Activated naive CD4-positive, alpha-beta T cell treated with anti-CD3 and anti-CD28 coated beads for 36 hours (primary cell): ENCODE results near the gene DROSHA. TPM values are rescaled to one million over a fixed set of nuclear protein-coding genes. Genes with fewer than 3 reads are reported as not detected.

Experiments used
- CTCF ChIA-PET: fragments of 350-600 bp; sonication (Branson Sonifier 250); formaldehyde crosslinking; loops from one replicate; lab custom pipeline; 2021; ENCODE audit warnings: antibody characterized with exemption; lab: Charles Lee
- DNase-seq: peaks from one replicate; pipeline ENCODE4 v3.0.0-alpha.2; 2020
- H3K27ac Mint-ChIP-seq: one replicate; pipeline ENCODE4 v1.8.0; 2021; ENCODE audit warnings: mild to moderate bottlenecking, mixed read lengths
- H3K27me3 Mint-ChIP-seq: one replicate; pipeline ENCODE4 v1.8.0; 2021; ENCODE audit warnings: low read depth, mixed read lengths
- H3K36me3 Mint-ChIP-seq: one replicate; pipeline ENCODE4 v1.8.0; 2021; ENCODE audit warnings: low read depth, mixed read lengths
- H3K4me1 Mint-ChIP-seq: one replicate; pipeline ENCODE4 v1.8.0; 2021; ENCODE audit warnings: low read depth, mixed read lengths
- H3K4me3 Mint-ChIP-seq: one replicate; pipeline ENCODE4 v1.8.0; 2021; ENCODE audit warnings: mild to moderate bottlenecking, moderate library complexity, mixed read lengths
- H3K9me3 Mint-ChIP-seq: one replicate; pipeline ENCODE4 v1.8.0; 2021; ENCODE audit warnings: mixed read lengths
- intact Hi-C: fragments of 100-400 bp; cut with micrococcal nuclease; formaldehyde crosslinking; loops from one replicate; pipeline ENCODE4 v1.15.1; 2023
- total RNA-seq, 2 experiments: library from RNA; stranded (reverse); gene quantifications; one replicate each; pipeline ENCODE4 v1.2.3, GENCODE V29; 2021

Gene DROSHA
- total RNA-seq, 2 experiments from 2014 or later: 60.7 to 60.9 TPM

DNA sequence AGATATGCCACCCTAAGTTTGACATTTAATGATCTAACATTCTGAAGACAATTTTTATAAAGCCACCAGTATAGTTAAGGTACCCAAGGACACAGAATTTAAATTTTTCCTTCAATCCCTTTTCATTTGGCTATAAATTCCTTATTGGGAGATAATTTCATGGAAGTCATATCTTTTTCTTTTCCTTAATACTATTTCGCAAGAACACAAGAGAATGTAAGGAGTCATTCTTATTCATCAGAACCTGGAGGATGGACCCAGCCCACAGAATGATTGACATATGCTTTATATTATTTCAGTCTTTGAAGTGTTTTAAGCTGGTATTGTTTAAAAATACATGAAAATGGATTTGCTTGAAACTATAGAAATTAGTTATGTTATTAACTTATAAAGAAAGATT, 79.6 kb downstream of the DROSHA start:
- peaks cover 12% of the 10 kb centered on the region for H3K9me3 Mint-ChIP-seq
- H3K27me3 Mint-ChIP-seq: no peaks in the 10 kb centered on the region
- H3K27ac Mint-ChIP-seq: no peak overlapping the region
- H3K4me3 Mint-ChIP-seq: no peak overlapping the region
- intact Hi-C loops: no loop called here
- CTCF ChIA-PET: no interaction called here
- no peak for DNase-seq
- H3K4me1 Mint-ChIP-seq: no peaks in the 10 kb centered on the region
- peaks cover 74% of the 10 kb centered on the region for H3K36me3 Mint-ChIP-seq

DNA sequence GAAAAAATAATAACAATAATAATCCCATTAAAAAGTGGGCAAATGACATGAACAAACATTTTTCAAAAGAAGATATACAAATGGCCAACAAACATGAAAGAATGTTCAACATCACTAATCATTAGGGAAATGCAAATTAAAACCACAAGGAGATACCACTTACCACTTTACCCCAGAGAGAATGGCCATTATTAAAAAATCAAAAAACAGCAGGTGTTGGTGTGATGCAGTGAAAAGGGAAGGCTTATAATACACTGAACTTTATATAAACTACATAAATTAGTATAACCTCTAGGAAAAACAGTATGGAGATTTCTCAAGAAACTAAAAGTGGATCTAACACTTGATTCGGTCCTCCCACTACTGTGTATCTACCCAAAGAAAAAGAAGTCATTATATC, 81.9 kb downstream of the DROSHA start:
- Mint-ChIP-seq H3K4me3 (no peak overlapping the region), H3K4me1 (no peaks in the 10 kb centered on the region), H3K9me3 (peaks cover under 1% of the 10 kb centered on the region), H3K27ac (no peak overlapping the region), H3K27me3 (no peaks in the 10 kb centered on the region), H3K36me3 (peaks cover 73% of the 10 kb centered on the region)
- CTCF ChIA-PET: no interaction called here
- intact Hi-C loops: no loop called here
- DNase-seq: no peak

DNA sequence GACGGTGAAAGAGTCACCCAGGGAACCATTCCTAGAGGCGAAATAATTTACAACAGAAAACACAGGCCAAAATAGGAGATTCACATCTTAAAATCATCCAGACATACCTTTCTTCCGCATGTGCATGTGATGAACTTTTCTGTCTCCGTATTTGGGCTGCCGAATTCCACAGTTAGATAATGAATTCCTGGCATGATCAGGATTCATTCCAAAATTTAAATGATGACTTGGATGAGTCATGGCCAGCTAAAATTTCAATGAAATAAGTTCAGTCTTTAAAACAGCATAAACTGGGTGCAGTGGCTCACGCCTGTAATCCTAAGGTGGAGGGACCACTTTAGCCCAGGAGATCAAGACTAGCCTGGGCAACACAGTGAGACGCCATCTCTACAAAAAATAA, 82.7 kb downstream of the DROSHA start:
- intact Hi-C loops: no loop called here
- H3K9me3 Mint-ChIP-seq: no peaks in the 10 kb centered on the region
- no peak overlapping the region for H3K4me3 Mint-ChIP-seq
- CTCF ChIA-PET: interaction anchor here (0.6 kb wide), 1 partner anchor 35 kb away, joined by 6 read pairs; no protein-coding TSS in a partner anchor
- no peaks in the 10 kb centered on the region for H3K27me3 Mint-ChIP-seq
- H3K27ac Mint-ChIP-seq: no peak overlapping the region
- DNase-seq: no peak
- H3K36me3 Mint-ChIP-seq: peaks cover 74% of the 10 kb centered on the region
- no peaks in the 10 kb centered on the region for H3K4me1 Mint-ChIP-seq

DNA sequence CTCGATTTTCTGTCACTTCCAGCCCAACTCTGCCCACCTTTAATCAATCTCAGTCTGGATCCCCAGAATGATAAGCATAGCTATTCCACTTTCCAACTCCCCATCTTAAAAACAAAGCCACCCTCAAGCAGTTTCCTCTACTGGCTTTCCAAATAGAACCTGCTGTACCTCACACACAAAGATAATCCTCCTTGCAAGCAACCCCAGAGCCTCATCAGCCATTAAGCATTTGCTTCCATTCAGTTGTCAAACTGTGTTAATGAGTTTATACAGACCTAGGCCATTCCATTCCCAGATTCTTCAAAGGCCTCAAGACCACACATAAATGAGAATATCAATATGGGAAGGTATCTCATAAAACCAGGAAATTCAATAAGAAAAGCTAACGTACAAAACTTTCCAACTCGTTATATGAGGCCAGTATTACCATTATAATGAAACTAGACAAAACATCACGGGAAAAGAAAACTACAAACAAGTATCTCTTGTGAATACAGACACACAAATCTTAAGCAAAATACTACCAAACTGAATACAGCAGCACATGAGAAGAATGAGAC, 86.8 kb downstream of the DROSHA start:
- H3K9me3 Mint-ChIP-seq: no peaks in the 10 kb centered on the region
- H3K27ac Mint-ChIP-seq: no peak overlapping the region
- CTCF ChIA-PET: no interaction called here
- no peaks in the 10 kb centered on the region for H3K27me3 Mint-ChIP-seq
- intact Hi-C loops: no loop called here
- no peak overlapping the region for H3K4me3 Mint-ChIP-seq
- H3K4me1 Mint-ChIP-seq: peaks cover 2% of the 10 kb centered on the region
- peaks cover 60% of the 10 kb centered on the region for H3K36me3 Mint-ChIP-seq
- DNase-seq: no peak

DNA sequence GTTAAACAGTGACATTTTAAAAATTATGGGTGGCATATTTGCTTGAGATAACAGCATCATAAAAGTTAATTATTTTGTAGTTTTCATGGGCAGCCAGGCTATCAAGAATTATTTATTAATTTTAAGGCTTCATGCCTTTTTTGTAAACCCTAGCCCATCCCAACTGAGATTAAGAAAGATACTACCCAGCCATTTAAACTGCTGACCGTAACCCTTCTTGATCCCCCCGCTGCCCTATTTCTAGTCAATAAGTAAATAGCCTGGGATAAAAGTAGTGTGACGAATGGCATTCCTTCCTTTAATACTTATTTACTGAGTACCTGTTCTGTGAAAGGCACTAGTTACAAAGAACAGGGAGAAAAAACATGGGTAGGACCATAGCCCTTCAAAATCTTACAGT, 88.3 kb downstream of the DROSHA start:
- Mint-ChIP-seq H3K36me3 (peaks cover 53% of the 10 kb centered on the region), H3K27me3 (no peaks in the 10 kb centered on the region), H3K9me3 (no peaks in the 10 kb centered on the region), H3K4me1 (peaks cover 2% of the 10 kb centered on the region), H3K27ac (no peak overlapping the region), H3K4me3 (no peak overlapping the region)
- CTCF ChIA-PET: no interaction called here
- intact Hi-C loops: no loop called here
- DNase-seq: no peak

DNA sequence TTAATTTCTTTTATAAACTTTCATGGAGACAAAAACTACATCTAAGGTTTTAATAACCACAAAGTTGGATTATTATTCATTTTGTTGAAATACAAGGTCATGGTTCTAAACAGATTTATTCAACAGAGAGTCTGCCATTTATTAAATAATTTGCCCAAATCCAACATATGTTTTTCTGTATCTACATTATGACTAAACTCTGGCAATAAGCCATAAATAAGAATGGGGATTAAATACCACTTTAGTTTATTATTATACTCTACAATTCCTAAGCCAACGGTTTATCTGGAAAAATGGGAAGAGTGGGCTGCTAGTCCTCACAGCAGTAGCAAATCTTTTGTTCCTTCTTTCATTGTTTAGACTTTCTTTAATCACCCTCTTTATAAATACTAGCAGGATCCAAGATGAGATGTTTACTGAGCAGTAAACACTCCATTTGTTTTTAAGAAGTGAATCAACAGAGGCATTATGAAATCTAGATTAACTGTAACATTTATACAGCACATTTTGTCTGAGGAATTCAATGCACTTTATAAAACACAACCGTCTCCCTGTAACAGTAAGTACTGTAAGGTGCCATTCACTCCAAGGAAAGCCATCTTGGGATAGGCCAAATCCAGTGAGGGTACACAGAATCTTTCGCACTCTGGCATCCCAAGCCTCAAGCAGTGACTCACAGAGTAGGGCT, 89.7 kb downstream of the DROSHA start:
- H3K27ac Mint-ChIP-seq: no peak overlapping the region
- H3K27me3 Mint-ChIP-seq: no peaks in the 10 kb centered on the region
- peaks cover 2% of the 10 kb centered on the region for H3K4me1 Mint-ChIP-seq
- H3K36me3 Mint-ChIP-seq: peaks cover 49% of the 10 kb centered on the region
- CTCF ChIA-PET: no interaction called here
- intact Hi-C loops: no loop called here
- no peaks in the 10 kb centered on the region for H3K9me3 Mint-ChIP-seq
- H3K4me3 Mint-ChIP-seq: no peak overlapping the region
- no peak for DNase-seq

DNA sequence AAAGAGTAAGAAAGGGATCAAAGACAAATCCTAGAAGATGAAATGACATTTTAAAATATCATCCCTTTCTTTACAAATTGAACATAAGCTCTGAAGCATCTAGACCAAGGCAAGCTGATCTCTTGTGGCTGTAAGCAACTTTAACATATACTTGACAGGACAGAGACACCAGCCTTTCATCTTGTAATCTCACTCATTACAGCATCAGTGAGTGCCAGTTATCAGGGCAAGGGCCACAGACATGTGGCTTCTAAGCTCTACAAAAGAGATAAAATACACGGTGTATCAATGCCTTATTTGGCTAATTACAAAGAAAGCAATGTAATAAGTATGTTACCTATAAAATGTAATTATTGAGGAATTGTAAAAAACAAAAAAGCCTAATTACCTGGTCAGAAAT, 95.0 kb downstream of the DROSHA start:
- Mint-ChIP-seq H3K27me3 (no peaks in the 10 kb centered on the region), H3K4me1 (peaks cover 2% of the 10 kb centered on the region), H3K4me3 (no peak overlapping the region), H3K36me3 (peaks cover 35% of the 10 kb centered on the region), H3K27ac (no peak overlapping the region), H3K9me3 (no peaks in the 10 kb centered on the region)
- CTCF ChIA-PET: interaction anchor here (0.7 to 0.8 kb wide), 2 partner anchors 10 to 13 kb away, joined by 3 read pairs; no protein-coding TSS in a partner anchor
- intact Hi-C loops: no loop called here
- no peak for DNase-seq

DNA sequence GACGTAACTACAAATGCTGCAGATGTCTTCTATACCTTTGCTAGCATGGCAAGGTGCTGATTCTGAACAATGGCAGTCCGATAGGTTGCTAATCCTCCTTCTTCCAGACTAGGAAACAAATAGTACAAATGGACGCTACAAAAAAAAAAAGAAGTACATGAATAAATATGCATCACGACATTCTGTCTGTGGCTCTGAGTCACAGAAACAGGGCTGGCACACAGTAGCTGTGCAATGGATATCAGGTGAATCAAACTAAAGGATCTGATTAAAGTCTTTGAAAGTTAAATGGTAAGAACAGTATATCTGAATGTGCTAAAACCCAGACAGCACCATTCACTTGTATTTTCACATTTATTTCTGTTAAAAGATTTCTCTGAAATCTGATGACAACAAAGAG, 96.2 kb downstream of the DROSHA start:
- H3K36me3 Mint-ChIP-seq: peaks cover 41% of the 10 kb centered on the region
- no peaks in the 10 kb centered on the region for H3K27me3 Mint-ChIP-seq
- CTCF ChIA-PET: no interaction called here
- H3K9me3 Mint-ChIP-seq: no peaks in the 10 kb centered on the region
- H3K4me1 Mint-ChIP-seq: no peaks in the 10 kb centered on the region
- no peak overlapping the region for H3K4me3 Mint-ChIP-seq
- DNase-seq: no peak
- H3K27ac Mint-ChIP-seq: no peak overlapping the region
- intact Hi-C loops: no loop called here

DNA sequence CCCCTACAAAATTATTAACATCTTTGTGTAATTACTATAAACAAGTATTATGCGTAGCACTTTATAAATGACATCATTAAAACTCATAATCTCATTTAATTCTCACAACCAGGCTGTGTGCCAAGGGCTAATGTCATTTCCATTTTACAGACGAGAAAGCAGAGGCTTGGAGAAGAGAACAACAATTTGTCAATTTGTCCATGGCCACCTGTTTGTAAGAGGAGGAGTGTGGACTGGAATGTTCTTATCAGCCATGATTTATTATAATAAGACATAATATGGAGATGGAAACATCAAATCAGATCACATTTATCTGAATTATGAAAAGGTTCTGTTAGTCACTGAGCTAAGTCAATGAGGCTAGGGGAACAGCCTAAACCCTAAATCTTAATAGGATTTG, 97.0 kb downstream of the DROSHA start:
- H3K4me3 Mint-ChIP-seq: no peak overlapping the region
- H3K4me1 Mint-ChIP-seq: no peaks in the 10 kb centered on the region
- no peaks in the 10 kb centered on the region for H3K9me3 Mint-ChIP-seq
- H3K36me3 Mint-ChIP-seq: peaks cover 46% of the 10 kb centered on the region
- intact Hi-C loops: no loop called here
- CTCF ChIA-PET: no interaction called here
- H3K27me3 Mint-ChIP-seq: no peaks in the 10 kb centered on the region
- no peak overlapping the region for H3K27ac Mint-ChIP-seq
- DNase-seq: no peak

DNA sequence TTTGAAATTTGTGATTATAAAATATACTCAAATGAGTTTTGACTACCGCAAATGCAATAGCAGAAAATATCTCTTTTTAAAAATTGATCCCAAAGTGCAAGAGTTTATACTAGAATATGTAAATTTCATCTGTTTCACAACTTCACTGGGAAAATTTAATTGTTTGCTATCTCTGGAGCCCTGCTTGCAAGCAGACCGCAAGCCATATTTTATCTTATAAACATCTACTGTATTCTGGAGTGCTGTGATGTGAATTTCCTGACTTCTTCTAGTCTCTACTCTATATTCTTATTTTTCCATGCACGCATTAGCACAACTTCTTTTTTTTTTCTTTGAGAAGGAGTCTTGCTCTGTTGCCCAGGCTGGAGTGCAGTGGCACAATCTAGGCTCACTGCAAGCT, 98.7 kb downstream of the DROSHA start:
- intact Hi-C loops: no loop called here
- Mint-ChIP-seq H3K9me3 (no peaks in the 10 kb centered on the region), H3K36me3 (peaks cover 35% of the 10 kb centered on the region), H3K4me3 (no peak overlapping the region), H3K27ac (no peak overlapping the region), H3K4me1 (no peaks in the 10 kb centered on the region), H3K27me3 (no peaks in the 10 kb centered on the region)
- CTCF ChIA-PET: no interaction called here
- DNase-seq: no peak

DNA sequence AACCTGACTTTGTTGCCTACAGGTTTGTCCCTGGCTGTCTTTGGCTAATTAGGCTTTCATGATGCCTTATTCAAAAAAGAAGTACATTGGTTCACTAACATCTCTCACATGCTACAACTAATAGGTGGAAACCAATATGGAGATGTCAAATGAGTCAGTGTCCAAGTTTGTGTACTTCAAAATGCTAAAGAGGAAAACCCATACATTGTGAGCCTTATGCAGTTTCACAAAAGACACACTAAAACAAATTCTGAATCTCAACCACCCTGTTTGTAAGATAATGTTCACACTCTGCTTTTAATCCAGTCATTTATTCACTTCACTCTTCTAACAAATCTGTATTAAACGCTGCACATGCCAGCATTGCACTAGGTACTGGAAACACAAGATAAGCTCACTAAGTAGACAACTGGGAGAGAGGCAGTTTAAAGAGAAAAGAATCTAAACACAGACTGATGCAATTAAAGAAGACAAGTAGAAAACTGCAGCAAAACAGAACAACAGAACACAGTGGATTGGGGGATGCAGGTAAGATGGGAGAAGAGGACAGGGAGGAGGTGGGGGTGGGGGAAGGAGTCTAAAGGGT, 104.1 kb downstream of the DROSHA start:
- Mint-ChIP-seq H3K4me3 (no peak overlapping the region), H3K27ac (no peak overlapping the region), H3K27me3 (no peaks in the 10 kb centered on the region), H3K36me3 (peaks cover 46% of the 10 kb centered on the region), H3K4me1 (no peaks in the 10 kb centered on the region), H3K9me3 (no peaks in the 10 kb centered on the region)
- CTCF ChIA-PET: interaction anchor here (0.7 kb wide), 1 partner anchor 91 kb away, joined by 3 read pairs; no protein-coding TSS in a partner anchor
- no peak for DNase-seq
- intact Hi-C loops: no loop called here

DNA sequence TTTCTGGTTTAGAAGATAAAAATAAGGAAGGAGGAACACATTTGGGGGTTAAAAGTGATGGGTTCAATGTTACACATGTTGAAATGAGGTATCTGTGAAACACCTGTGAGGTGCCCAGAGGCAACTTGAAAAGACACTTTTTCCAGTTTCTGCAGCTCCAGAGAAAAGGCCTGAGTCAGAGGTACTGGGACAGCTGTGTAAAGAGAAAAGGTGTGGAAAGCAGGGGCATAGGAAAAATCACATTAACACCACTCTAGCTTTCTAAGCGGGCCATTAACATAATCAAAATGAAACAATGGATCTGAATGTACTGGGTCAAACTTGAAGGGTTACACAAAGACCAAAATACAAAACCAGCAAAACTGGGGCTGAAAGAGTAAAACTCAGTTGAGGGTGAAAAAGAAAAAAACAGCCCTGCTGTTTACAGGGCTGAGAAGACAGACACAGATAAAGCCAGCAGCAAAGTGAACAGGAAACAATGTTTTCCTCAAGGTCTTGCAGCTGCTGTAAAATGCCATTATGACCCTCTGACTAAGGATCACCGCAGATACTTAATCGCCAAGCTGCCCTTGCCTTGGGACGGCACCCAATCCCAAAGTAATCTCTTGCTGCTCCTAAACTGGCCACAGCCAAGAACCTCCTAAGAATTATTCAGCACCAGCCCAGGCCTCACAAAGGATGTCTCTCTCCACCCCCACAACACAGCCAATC, 104.7 kb downstream of the DROSHA start:
- CTCF ChIA-PET: interaction anchor here (0.7 kb wide), 1 partner anchor 90 kb away, joined by 3 read pairs; no protein-coding TSS in a partner anchor
- H3K4me3 Mint-ChIP-seq: no peak overlapping the region
- H3K36me3 Mint-ChIP-seq: peaks cover 46% of the 10 kb centered on the region
- no peaks in the 10 kb centered on the region for H3K9me3 Mint-ChIP-seq
- intact Hi-C loops: no loop called here
- no peaks in the 10 kb centered on the region for H3K4me1 Mint-ChIP-seq
- H3K27me3 Mint-ChIP-seq: no peaks in the 10 kb centered on the region
- no peak overlapping the region for H3K27ac Mint-ChIP-seq
- DNase-seq: no peak
